ENCODE results near the gene FBN3. TPM values are rescaled to one million over a fixed set of nuclear protein-coding genes. Genes with fewer than 3 reads are reported as not detected.
"Not testable (repeated sequence)": the region's sequence is repeated elsewhere in the genome, so short reads cannot be mapped to it uniquely, and the experiment has no call there.

Gene FBN3
- total RNA-seq, 8 experiments from 2014 or later, result 0.07 to 4.8 (median 3.6) TPM; not detected in 2

GRCh38 chr19:8161135-8161646, 11.8 kb upstream of the FBN3 start:
- ATAC-seq (replicated peaks in 6 of 8), result peak in 7 of 8 experiments; percentile 25 to 89 (median 80)
- in situ Hi-C loops (cut with MboI; ENCODE audit: low pct_unique_long_range_greater_than_20kb in 2 of 9, low sequenced_read_pairs in 9 of 9, unreplicated experiment in 9 of 9), result loop anchor here in 1 of 9 experiments (10.0 kb wide), 1 partner anchor 84 kb away; no protein-coding TSS in a partner anchor
- Histone ChIP-seq H3K4me3 (no peak overlapping the region), H3K27ac (peak overlapping the region; percentile 71 to 81), H3K4me1 (replicated peaks in 1 of 2) (peaks cover 19 to 23% of the 10 kb centered on the region in 2 donors)
- 34 to 61% (median 42%) methylated on average over 2 to 8 of the region's 12 CpGs; no CpG with 5 or more reads in 5 of the 10 experiments for WGBS, 10 experiments

- peaks cover 19 to 31% of the 10 kb centered on the region in 2 donors for H3K4me1 ChIP-seq (replicated peaks in 1 of 2)
- ATAC-seq (replicated peaks in 6 of 8); H3K27ac ChIP-seq; H3K4me3 ChIP-seq; in situ Hi-C loops (cut with MboI; ENCODE audit: low pct_unique_long_range_greater_than_20kb in 2 of 9, low sequenced_read_pairs in 9 of 9, unreplicated experiment in 9 of 9): not testable (repeated sequence)
- WGBS, 10 experiments, result 49 to 100% (median 81%) methylated on average over 1 to 5 of the region's 5 CpGs; no CpG with 5 or more reads in 2 of the 10 experiments
Measured at GRCh38 chr19:8159322-8159721, 9.9 kb upstream of the FBN3 start.

- H3K27ac ChIP-seq, result no peak overlapping the region
- WGBS, 10 experiments, result 33 to 100% (median 55%) methylated on average over 2 to 12 of the region's 14 CpGs; no CpG with 5 or more reads in 1 of the 10 experiments
- in situ Hi-C loops (cut with MboI; ENCODE audit: low pct_unique_long_range_greater_than_20kb in 2 of 9, low sequenced_read_pairs in 9 of 9, unreplicated experiment in 9 of 9), result no loop called here
- ATAC-seq (replicated peaks in 6 of 8), result peak; percentile 17 to 67 (median 38)
- peaks cover 11 to 27% of the 10 kb centered on the region in 2 donors for H3K4me1 ChIP-seq (replicated peaks in 1 of 2)
- no peak overlapping the region for H3K4me3 ChIP-seq
Measured at GRCh38 chr19:8158411-8159074, 9.2 kb upstream of the FBN3 start.

- no peak for ATAC-seq (replicated peaks in 6 of 8)
- no peak overlapping the region for H3K27ac ChIP-seq
- H3K4me3 ChIP-seq, result no peak overlapping the region
- 15 to 100% (median 83%) methylated on average over 1 to 2 of the region's 2 CpGs; no CpG with 5 or more reads in 2 of the 10 experiments for WGBS, 10 experiments
- H3K4me1 ChIP-seq (replicated peaks in 1 of 2), result peaks cover 0 to 12% of the 10 kb centered on the region in 2 donors
- in situ Hi-C loops (cut with MboI; ENCODE audit: low pct_unique_long_range_greater_than_20kb in 2 of 9, low sequenced_read_pairs in 9 of 9, unreplicated experiment in 9 of 9), result no loop called here
Measured at GRCh38 chr19:8155318-8155717, 5.9 kb upstream of the FBN3 start.

- H3K4me3 ChIP-seq; in situ Hi-C loops (cut with MboI; ENCODE audit: low pct_unique_long_range_greater_than_20kb in 2 of 9, low sequenced_read_pairs in 9 of 9, unreplicated experiment in 9 of 9); H3K27ac ChIP-seq: not testable (repeated sequence)
- H3K4me1 ChIP-seq (replicated peaks in 1 of 2), result peaks cover 0 to 12% of the 10 kb centered on the region in 2 donors
- 10 to 60% (median 20%) methylated on average over 1 to 2 of the region's 10 CpGs; no CpG with 5 or more reads in 7 of the 10 experiments for WGBS, 10 experiments
- peak in 1 of 8 experiments; percentile 17 for ATAC-seq (replicated peaks in 6 of 8)
Measured at GRCh38 chr19:8154014-8154413, 4.6 kb upstream of the FBN3 start.

- in situ Hi-C loops (cut with MboI; ENCODE audit: low pct_unique_long_range_greater_than_20kb in 2 of 9, low sequenced_read_pairs in 9 of 9, unreplicated experiment in 9 of 9), result no loop called here
- Histone ChIP-seq H3K4me3 (no peak overlapping the region), H3K27ac (no peak overlapping the region), H3K4me1 (replicated peaks in 1 of 2) (peaks cover 0 to 17% of the 10 kb centered on the region in 2 donors)
- no peak for ATAC-seq (replicated peaks in 6 of 8)
- no CpG with 5 or more reads among the region's 5 CpGs for WGBS, 10 experiments
Measured at GRCh38 chr19:8151767-8152035, 2.3 kb upstream of the FBN3 start.

GRCh38 chr19:8150998-8151766, 1.8 kb upstream of the FBN3 start:
- Histone ChIP-seq H3K27ac (no peak overlapping the region), H3K4me1 (replicated peaks in 1 of 2) (peaks cover 0 to 17% of the 10 kb centered on the region in 2 donors), H3K4me3 (no peak overlapping the region)
- no peak for ATAC-seq (replicated peaks in 6 of 8)
- 61 to 100% (median 95%) methylated on average over 2 to 8 of the region's 15 CpGs; no CpG with 5 or more reads in 3 of the 10 experiments for WGBS, 10 experiments
- in situ Hi-C loops (cut with MboI; ENCODE audit: low pct_unique_long_range_greater_than_20kb in 2 of 9, low sequenced_read_pairs in 9 of 9, unreplicated experiment in 9 of 9), result no loop called here

GRCh38 chr19:8150178-8150865, 930 bp upstream of the FBN3 start:
- Histone ChIP-seq H3K27ac (no peak overlapping the region), H3K4me3 (no peak overlapping the region), H3K4me1 (replicated peaks in 1 of 2) (peaks cover 0 to 17% of the 10 kb centered on the region in 2 donors)
- no peak for ATAC-seq (replicated peaks in 6 of 8)
- in situ Hi-C loops (cut with MboI; ENCODE audit: low pct_unique_long_range_greater_than_20kb in 2 of 9, low sequenced_read_pairs in 9 of 9, unreplicated experiment in 9 of 9), result no loop called here
- WGBS, 10 experiments, result 40 to 98% (median 73%) methylated on average over 1 to 6 of the region's 6 CpGs; no CpG with 5 or more reads in 1 of the 10 experiments

- H3K4me1 ChIP-seq (replicated peaks in 1 of 2), result peaks cover 0 to 6% of the 10 kb centered on the region in 2 donors
- in situ Hi-C loops (cut with MboI; ENCODE audit: low pct_unique_long_range_greater_than_20kb in 2 of 9, low sequenced_read_pairs in 9 of 9, unreplicated experiment in 9 of 9), result no loop called here
- H3K4me3 ChIP-seq, result peak overlapping the region; percentile 42 to 63 (median 55)
- ATAC-seq (replicated peaks in 6 of 8), result peak; percentile 71 to 86 (median 79)
- peak overlapping the region; percentile 34 to 65 for H3K27ac ChIP-seq
- WGBS, 10 experiments, result 0 to 52% (median 0%) methylated on average over 1 to 6 of the region's 50 CpGs; no CpG with 5 or more reads in 4 of the 10 experiments
Measured at GRCh38 chr19:8148410-8149260, 757 bp downstream of the FBN3 start.

GRCh38 chr19:8148088-8148409, 1.3 kb downstream of the FBN3 start:
- Histone ChIP-seq H3K27ac (no peak overlapping the region), H3K4me3 (peak overlapping the region in 3 of 5 donors; percentile 42 to 55 (median 55)), H3K4me1 (replicated peaks in 1 of 2) (peaks cover 0 to 9% of the 10 kb centered on the region in 2 donors)
- ATAC-seq (replicated peaks in 6 of 8), result no peak
- WGBS, 10 experiments, result 58 to 100% (median 87%) methylated on average over 1 to 5 of the region's 6 CpGs; no CpG with 5 or more reads in 6 of the 10 experiments
- in situ Hi-C loops (cut with MboI; ENCODE audit: low pct_unique_long_range_greater_than_20kb in 2 of 9, low sequenced_read_pairs in 9 of 9, unreplicated experiment in 9 of 9), result no loop called here

GRCh38 chr19:8147582-8147978, 1.8 kb downstream of the FBN3 start:
- WGBS, 10 experiments, result 60% methylated on average over 2 of the region's 7 CpGs; no CpG with 5 or more reads in 9 of the 10 experiments

GRCh38 chr19:8146877-8147581, 2.4 kb downstream of the FBN3 start:
- WGBS, 10 experiments, result 50 to 80% (median 71%) methylated on average over 1 to 4 of the region's 27 CpGs; no CpG with 5 or more reads in 5 of the 10 experiments
- in situ Hi-C loops (cut with MboI; ENCODE audit: low pct_unique_long_range_greater_than_20kb in 2 of 9, low sequenced_read_pairs in 9 of 9, unreplicated experiment in 9 of 9), result no loop called here
- ATAC-seq (replicated peaks in 6 of 8), result no peak
- no peak overlapping the region for H3K27ac ChIP-seq
- H3K4me1 ChIP-seq (replicated peaks in 1 of 2), result peaks cover 0 to 17% of the 10 kb centered on the region in 2 donors
- H3K4me3 ChIP-seq, result no peak overlapping the region

More at GRCh38 chr19:8147582-8147978, 1.8 kb downstream of the FBN3 start:
- Histone ChIP-seq H3K27ac (no peak overlapping the region), H3K4me1 (replicated peaks in 1 of 2) (peaks cover 0 to 14% of the 10 kb centered on the region in 2 donors), H3K4me3 (no peak overlapping the region)
- in situ Hi-C loops (cut with MboI; ENCODE audit: low pct_unique_long_range_greater_than_20kb in 2 of 9, low sequenced_read_pairs in 9 of 9, unreplicated experiment in 9 of 9), result no loop called here
- ATAC-seq (replicated peaks in 6 of 8), result no peak

Data from motor neuron (in vitro differentiated cells).